HG03442 (cell line): ENCODE measurements around the gene SRSF1.
"Not testable (repeated sequence)": the region's sequence is repeated elsewhere in the genome, so short reads cannot be mapped to it uniquely, and the experiment has no call there.

Experiments used
- ATAC-seq: cut with Tn5 transposase; IDR thresholded peaks from one replicate; pipeline ENCODE4 v1.9.1; 2021; ENCODE audit warnings: mild to moderate bottlenecking, moderate library complexity; ENCODE audit not compliant: unreplicated experiment

SRSF1 gene

DNA sequence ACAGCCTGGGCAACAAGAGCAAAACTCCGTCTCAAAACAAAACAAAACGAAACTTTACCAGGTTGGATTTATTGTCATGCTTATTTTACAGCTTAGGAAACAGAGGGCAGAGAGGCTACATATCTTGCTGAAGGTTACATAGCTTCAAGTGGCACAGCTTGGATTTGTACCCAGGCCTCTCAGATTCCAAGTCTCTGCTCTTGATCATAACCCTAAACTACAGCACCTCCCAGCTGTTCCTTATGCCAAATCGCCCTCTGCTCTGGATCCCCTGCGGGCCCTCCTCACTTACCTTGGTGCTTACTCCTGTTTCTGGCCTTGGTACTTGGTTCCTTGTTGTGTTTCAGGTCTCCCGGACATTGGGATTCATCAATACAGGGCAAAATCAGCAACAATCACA is 40.2 kb downstream of the SRSF1 start:
- ATAC-seq = no peak

DNA sequence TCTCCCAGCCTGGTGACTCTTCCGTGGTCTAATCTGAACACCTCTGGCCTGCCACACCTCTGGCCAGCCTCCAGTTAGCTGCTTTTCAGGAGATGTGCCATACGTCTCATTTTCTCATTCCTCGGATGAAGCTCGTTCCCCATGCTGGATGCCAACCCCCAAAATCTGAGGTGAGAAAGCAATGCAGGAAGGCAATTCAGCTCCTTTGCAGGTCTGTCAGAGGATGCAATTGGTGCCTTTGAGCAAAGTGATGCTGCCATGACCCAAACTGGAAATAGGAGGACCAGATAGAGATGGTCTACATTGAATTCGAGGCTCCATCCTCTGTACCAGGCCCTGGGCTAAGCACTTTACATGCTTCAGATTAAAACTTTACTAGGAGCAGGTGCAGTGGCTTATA is 40.8 kb downstream of the SRSF1 start:
- no peak for ATAC-seq

DNA sequence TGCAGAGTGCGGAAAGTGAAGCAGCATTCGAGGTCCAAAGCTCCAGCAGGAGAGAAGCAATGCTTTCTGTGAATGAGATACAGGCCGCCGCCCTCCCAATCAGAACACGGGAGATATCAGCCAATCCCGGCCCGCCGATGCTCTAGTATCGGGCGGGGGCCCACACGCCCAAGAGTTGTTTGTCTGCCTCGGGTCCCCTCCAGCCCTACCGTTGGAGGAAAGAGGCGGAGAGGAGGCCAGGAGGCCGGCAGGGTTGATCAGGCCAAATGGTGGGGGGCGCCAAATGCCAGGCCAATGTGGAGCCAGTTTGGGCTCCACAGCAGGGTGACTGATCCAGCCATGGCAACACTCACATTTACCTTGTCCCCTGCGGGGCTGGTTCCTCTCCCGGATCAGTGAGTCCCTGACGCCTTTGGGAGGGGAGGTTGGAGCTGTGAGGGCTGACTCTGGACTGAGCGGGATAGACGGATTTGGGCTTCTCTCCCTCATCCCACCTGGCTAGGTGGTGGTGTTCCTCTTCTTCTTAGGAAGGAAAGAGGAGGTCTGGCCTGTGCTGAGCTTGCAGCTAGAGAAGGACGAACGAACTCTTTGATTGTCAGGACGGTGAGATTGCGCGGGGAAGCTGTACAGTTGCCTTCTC is 41.4 kb downstream of the SRSF1 start:
- no peak for ATAC-seq

DNA sequence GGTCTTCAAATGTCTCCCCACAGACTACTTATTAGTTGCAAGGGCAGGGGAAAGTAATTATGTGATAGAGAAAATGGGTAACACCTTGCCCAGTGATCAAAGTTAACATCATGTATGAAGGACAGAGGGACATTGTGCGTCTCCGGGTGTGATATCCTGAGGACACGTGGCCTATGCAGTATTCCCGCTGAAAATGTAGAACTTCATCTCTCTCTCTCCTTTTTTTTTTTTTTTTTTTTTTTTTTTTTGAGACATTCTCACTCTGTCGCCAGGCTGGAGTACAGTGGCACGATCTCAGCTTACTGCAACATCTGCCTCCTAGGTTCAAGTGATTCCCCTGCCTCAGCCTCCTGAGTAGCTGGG is 43.9 kb downstream of the SRSF1 start:
- no peak for ATAC-seq

DNA sequence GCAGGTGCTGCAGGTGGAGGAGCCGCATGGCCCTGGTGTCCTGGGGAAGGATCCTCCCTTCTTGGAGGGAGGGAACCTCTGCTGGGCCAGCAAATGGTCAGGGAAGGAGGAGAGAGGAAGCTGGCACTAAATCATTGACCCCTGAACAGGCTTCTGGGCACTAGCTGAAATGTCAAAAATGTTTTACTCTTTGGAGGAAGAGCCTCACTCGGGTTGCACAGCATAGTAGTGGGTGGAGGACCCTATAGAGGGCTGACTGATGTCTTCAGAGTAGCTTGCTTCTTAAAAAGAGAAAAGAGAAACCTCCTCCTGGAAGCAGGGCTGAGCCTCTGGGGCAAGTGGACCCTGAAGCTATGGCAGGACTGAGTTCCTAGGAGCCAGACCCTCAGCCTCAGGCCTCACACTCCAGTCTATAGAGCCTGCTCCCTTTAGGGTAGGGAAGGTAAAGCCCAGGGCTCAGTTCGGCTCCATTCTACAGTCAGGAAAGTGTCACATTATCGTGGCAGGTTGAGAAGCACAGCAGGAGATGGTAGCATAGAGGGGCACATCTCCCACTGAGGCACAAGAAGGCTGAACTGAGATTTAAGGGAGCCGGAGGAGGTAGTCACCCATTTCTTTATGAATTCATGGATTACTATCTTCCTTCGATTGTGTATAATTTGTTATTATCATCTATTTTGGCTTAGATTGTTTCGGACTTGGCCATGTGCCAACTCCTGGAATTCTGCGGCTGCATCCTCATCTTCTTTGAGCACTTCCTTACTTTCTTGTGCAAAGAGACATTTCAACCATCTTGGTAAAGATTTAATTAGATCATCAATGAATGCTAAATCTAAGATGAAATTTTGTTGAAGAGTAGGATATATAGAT is 44.5 kb downstream of the SRSF1 start:
- no peak for ATAC-seq

DNA sequence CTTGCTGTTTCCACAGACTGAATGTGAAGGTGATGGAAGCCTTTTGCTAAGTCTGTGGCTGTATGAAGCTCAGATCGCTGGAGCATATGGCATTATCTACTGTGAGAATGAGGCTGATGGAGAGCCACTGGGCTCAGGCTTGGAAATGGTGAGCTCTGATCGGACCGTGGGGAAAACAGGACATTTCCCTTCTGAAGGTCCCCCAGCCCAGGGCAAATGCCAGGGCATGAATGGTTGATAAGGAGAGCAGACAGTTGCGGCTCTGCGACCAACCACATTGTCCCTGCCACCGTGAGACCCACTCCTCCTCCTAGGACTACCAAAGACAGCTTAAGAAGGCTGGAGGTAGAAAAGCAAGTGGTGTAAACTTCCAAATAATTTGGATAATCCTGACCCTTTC is 47.1 kb downstream of the SRSF1 start:
- ATAC-seq = no peak

DNA sequence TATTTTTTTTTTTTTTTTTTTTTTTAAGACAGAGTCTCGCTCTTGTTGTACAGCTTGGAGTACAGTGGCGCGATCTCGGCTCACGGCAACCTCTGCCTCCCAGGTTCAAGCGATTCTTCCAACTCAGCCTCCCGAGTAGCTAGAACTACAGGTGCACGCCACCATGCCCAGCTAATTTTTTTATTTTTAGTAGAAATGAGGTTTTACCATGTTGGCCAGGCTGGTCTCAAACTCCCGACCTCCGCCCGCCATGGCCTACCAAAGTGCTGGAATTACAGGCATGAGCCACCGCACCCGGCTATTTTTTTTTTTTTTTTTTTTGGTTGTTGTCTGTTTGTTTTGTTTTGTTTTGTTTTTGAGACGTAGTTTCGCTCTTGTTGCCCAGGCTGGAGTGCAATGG is 48.7 kb downstream of the SRSF1 start:
- not testable (repeated sequence) for ATAC-seq

DNA sequence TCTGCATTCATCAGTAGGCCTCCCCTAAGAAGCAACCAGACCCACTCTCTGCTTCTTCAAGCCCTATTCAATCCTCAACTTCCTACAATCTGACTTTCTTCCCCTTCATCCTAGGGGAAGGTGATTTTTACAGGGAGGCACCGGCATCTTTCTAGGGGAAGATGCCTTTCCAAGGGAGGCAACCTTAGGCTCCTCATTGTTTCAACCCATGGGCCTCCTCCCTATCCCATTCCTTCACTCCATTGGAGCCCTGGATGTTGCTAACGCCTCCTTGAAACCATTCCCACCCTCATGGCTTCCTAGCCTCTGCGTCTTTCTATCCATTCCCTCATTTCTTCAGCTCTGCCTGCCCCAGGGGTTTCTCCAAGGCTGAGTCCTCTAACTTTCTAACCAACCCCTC is 49.2 kb downstream of the SRSF1 start:
- ATAC-seq = no peak

DNA sequence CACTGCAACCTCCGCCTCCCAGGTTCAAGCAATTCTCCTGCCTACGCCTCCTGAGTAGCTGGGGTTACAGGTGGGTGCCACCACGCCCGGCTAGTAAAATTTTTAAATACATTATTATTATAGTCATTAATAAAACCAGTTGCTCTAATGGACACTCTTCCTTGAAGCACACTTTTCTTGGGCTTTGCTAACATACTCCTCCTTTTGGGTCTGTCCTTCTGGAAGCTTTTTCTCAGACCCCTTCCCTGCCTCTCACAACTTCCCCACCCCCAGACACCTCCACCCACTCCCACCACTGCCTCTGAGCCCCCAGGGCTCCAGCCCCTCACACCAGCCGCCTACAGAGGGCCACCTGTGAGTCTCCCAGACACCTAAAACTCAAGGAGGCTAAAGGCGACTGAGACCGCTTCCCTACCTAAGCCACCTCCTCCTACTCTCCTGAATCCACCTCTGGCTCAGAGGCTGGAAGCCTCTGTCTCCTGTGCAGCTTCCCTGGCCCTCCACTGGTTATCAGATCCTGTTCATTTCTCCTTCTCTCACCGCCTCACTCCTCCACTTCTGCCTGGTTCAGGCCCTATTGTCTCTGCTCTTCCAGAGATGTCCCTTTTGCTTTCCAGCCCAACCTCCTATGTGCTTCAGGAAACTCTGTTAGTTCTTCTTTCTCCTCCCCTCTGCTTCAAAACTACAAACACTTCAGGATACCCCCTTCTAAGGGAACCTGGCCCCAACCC is 49.8 kb downstream of the SRSF1 start:
- no peak for ATAC-seq

DNA sequence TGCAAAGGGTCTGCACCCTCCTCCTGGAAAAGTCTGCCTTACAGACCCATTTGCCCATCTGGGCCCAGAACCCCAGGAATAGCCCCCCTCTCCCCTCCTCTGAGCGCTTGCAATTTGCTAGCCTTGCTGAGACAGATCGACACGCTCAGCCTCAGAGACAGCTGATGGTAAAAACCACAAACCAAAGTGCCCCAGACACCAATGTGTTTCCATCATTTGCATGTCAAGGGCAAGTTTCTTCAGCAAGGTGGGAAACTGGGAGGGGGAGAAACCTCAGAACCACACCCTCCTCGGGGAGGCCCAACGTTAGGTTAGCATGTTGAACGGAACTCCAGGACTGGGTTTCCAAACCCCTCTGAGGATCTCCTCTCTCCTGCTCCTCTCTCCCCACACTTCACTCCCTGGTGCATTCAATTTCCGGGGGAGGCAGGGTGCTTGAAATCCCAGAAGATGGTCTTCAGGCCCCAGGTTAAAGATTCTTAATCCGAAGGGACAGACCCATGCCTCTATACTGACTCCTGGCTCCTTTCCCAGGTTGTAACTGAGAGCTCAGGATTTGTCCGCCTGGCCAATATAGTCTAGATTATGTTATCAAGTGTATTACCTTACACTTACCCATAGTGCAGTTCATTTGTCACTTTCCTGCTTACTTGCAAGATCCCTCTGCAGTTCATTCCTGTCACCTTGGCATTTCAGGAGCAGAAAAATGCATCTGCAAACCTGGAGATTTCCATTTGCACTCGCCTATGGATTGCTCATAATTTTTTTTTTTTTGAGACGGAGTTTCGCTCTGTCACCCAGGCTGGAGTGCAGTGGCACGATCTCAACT is 50.5 kb downstream of the SRSF1 start:
- no peak for ATAC-seq

DNA sequence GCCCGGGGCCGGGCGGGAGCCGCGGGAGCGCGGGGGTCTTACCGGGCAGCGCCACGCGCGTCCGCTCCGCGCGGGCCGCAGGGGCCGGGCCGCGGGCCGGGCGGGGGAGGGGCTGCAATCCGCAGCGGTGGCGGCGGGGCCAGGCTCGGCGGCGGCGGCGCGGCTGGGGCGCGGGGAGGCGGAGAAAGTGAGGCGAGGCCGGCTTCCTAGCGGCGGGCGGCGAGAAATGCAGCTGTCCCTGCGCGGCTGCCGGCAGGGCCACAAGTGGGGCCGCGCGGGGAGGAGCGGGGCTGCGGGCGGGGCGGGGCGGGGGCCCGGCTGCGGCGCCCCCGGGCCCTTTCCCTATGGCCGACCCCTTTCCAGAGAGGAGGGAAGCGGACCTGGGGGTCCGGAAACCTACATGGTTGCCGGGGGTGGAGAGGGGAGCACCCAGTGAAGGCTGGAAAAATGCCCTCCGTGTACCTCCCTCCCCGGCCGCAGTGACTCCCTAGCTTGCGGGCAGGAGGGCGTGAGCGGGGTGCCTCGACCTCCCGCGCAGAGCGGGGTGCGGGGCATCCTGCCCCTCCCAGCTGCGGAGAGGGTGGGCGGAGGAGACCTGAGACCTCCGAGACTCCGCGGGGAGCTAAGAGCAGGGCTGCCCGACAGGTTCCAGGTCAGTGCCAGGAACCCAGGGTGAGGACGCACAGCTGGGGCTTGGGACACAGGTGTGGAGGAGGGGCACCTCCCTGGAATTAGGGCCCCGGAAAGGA is 51.7 kb downstream of the SRSF1 start, which contains the start of gene CUEDC1:
TSS of gene CUEDC1 (minus strand) at position 230 of the 749 bp plus-strand sequence. CDS start 69,848 bp downstream, outside the sequence.
- ATAC-seq = peak; percentile 51

DNA sequence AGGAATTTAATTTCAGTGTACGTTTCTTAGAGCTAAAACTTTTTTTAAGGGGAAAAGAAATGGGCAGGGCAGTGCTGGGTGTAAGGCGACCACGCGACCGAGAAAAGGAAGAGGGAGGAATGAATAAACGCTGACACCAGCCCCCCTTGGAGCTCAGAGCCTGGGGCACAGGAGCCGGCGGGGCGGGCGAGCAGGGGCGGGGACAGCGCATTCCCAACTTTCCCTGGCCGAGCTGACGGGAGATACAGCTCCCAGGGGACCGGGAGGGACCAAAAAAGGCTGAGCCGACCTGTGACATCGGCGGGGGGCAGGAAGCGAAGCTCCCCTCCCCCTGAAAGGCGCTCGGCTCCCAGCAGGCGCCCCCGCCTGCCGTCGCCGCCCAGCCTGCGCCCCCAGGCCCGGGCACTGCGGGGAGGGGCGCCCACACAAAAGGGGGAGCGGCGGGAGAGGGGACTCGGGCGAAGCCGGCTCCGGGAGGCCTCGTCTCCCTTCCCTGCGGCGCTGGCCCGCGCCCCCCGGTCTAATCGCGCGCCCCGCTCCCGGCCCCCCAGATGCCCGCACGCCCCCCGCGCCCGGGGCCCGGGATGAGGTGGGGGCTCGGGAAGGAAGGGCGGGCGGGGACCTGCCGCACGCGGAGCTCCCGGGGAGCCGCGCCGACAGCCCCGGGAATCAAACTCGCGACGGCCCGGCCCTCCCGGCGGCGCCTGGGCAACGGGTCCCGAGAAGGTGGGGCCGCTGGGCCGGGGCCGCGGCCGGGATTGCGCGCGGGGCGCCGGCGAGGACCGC is 52.5 kb downstream of the SRSF1 start:
- ATAC-seq = no peak

DNA sequence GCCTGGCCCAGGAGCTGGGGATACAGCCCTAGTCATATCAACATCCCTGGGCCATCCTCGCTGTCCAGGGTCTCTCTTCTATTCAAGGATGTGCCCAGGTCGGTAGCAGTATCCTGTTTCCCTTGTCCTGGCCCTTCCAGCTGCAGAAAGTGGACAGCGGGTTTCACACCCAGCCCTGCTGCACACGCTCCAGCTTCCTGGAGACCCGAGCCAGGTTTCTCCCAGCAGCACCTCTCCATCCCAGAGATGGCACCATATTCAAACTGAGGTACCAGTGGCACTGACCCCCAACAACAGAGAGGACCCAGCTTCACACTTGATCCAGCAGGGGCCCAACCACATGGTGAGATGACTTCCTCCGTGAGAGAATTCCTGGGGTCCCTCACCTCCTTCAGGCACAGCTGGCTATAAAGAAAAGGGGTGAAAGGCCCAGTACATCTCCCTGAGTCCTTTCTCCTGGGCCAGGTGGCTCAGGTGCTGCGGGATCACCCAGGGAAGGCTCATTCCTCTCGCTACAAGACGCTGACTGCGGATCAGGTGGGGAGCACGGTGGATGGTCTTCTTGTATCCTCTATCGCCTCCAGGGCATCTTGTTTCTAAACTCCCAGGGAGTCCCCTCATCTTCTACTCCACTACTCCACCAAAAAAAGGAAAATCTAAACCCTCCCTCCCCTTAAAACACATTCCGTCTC is 53.2 kb downstream of the SRSF1 start:
- ATAC-seq = no peak
